Heart left ventricle (tissue), 16 donors: ENCODE data around the gene CDH7. TPM values are rescaled to one million over a fixed set of nuclear protein-coding genes. Genes with fewer than 3 reads are reported as not detected.

ENCODE experiments used
- ATAC-seq, 4 donors: fragments of 200-7000 bp; cut with Tn5 transposase; one replicate each; pipeline ENCODE4 v1.9.1; 2020 to 2022; ENCODE audit warnings: moderate library complexity in 4 of 4, mild to moderate bottlenecking in 3 of 4, moderate number of reproducible peaks in 1 of 4
- DNase-seq, 5 donors: peaks; one replicate each; pipeline ENCODE4 v3.0.0-alpha.2; 2020
- H3K27ac ChIP-seq, 12 donors: fragments of 200-600 bp; sonication (generic) in 4 of 12; one replicate each; pipeline versions ENCODE4 v1.5.0 to v1.8.0; 2016 to 2022; ENCODE audit warnings: mild to moderate bottlenecking in 2 of 12
- H3K27me3 ChIP-seq, 9 donors: fragments of 200-600 bp; sonication (generic) in 2 of 9; one replicate each; pipeline versions ENCODE4 v1.5.1 to v1.8.0; 2016 to 2022; ENCODE audit warnings: mild to moderate bottlenecking in 3 of 9
- H3K36me3 ChIP-seq, 9 donors: fragments of 200-600 bp; sonication (generic) in 2 of 9; one replicate each; pipeline versions ENCODE4 v1.5.0 to v1.8.0; 2018 to 2022; ENCODE audit warnings: mild to moderate bottlenecking in 2 of 9
- H3K4me1 ChIP-seq, 12 donors: fragments of 200-600 bp; sonication (generic) in 4 of 12; one replicate each; pipeline versions ENCODE4 v1.5.0 to v1.8.0; 2016 to 2022; ENCODE audit warnings: mild to moderate bottlenecking in 3 of 12
- H3K4me3 ChIP-seq, 12 donors: fragments of 200-600 bp; sonication (generic) in 4 of 12; one replicate each; pipeline versions ENCODE4 v1.5.0 to v1.8.0; 2017 to 2022; ENCODE audit warnings: mild to moderate bottlenecking in 9 of 12, moderate library complexity in 4 of 12
- H3K9me3 ChIP-seq, 12 donors: fragments of 200-600 bp; sonication (generic) in 4 of 12; one replicate each; pipeline versions ENCODE4 v1.5.0 to v1.8.0; 2016 to 2022; ENCODE audit warnings: mild to moderate bottlenecking in 1 of 12
- POLR2A ChIP-seq, 2 donors: fragments of 450-650 bp; IDR thresholded peaks; one replicate each; pipeline ENCODE4 v1.6.1; 2017; ENCODE audit warnings: antibody characterized with exemption in 2 of 2, mild to moderate bottlenecking in 2 of 2, moderate library complexity in 2 of 2
- WGBS, 4 donors: extraction: QIAGEN DNeasy Blood & Tissue Kit in 2 of 4; methylation state at CpG; one replicate each; pipeline versions ENCODE4 v1.1.5 to v1.1.7; 2013 to 2018; 5-methylcytosine and 5-hydroxymethylcytosine counted together
- intact Hi-C, 10 donors: fragments of 100-400 bp; cut with DNase I; formaldehyde crosslinking; loops; one replicate each; pipeline versions ENCODE4 v1.11.1 to v1.14.2; 2022
- polyA plus RNA-seq, 2 donors: library from polyadenylated mRNA; stranded (reverse); fragments of 200-250 nt; gene quantifications; one replicate each; pipeline ENCODE4 v1.2.3, GENCODE V29; 2013
- total RNA-seq, 9 donors: library from RNA; depleted of rRNA in 2 of 9; stranded (reverse); fragments of >200 nt in 2 of 9; fragmentation: NEBNext Ultra II Directional in 3 of 9; extraction: Animal tissue kit (Norgen Biotek cat#: 25700) in 3 of 9; gene quantifications; one replicate each; pipeline versions ENCODE4 v1.1.0 to v1.2.4, GENCODE V29; 2016 to 2023
- TF ChIP-seq, protein P1 (sequence below), 12 donors: fragments of 200-600 bp; sonication (generic) in 4 of 12; IDR thresholded peaks; one replicate each; pipeline versions ENCODE4 v1.5.0 to v1.8.0; 2018 to 2022; ENCODE audit warnings: antibody characterized with exemption in 12 of 12, mild to moderate bottlenecking in 5 of 12
- donor health status: ischemic (EF 13 %, LVEDD 7.1; RV severe dilation, severe dysfunction).
- donor health status: healthy with polysubstance abuse.
- donor health status: DM: no; HTN: yes; CAD: no.
- donor health status: DM: no; HTN: no; CAD: no.
- donor health status: ischemic (EF 25% LVEDD 6.9; RV normal size, moderate dysfunction).
- donor health status: ischemic (EF 25% LVEDD 5.7; RV mildly dilated, moderate dysfunction).
- donor health status: healthy.
- donor health status: DM: yes; HTN: yes; CAD: no.
- donor health status: ischemic (EF 35%, LVEDD 5.7; RV mildly dilated, moderate dysfunction).
- donor health status: nonischemic (EF 11% LVEDD 7.7; RV severe dilation, severe dysfunction).
- donor health status: DM: yes; HTN: yes; CAD: no.
- donor health status: PGD.
- donor health status: ischemic (EF 29% LVEDD 5.4; RV normal size, mild dysfunction).
- donor health status: nonischemic (EF 23%, LVEDD 6.1; RV moderate dilation, normal function).

The CDH7 gene
- total and polyA plus RNA-seq, 11 donors, result 0.04 TPM; not detected in 10

DNA sequence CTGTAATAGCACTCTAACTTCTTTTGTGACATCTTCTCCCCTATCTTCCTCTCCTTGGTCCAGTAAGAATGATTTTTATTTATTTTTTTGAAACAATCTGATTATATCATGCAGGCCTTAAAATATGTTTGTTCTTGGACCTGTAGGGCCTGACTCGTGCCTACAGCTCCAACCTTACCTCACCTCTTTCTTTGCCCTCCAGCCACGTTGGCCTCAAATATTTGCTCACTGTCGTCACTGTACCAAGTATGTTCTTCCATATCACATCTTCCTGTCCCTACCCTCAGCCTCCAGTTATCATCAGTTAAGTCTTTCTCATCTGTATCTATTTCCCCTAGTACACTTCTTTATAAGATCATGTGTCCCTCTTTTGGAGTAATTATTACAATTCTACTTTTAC is 125.5 kb downstream of the CDH7 start:
- Histone ChIP-seq H3K27me3 (no peaks in the 10 kb centered on the region), H3K9me3 (no peaks in the 10 kb centered on the region), H3K36me3 (no peaks in the 10 kb centered on the region), H3K4me3 (no peak overlapping the region), H3K4me1 (no peaks in the 10 kb centered on the region), H3K27ac (no peak overlapping the region)
- 52 to 66% (median 56%) methylated on average over 3 of the region's 3 CpGs for WGBS, 4 donors
- DNase-seq (no peak), ATAC-seq (no peak)
- intact Hi-C loops, result no loop called here
- TF ChIP-seq, protein P1, sequence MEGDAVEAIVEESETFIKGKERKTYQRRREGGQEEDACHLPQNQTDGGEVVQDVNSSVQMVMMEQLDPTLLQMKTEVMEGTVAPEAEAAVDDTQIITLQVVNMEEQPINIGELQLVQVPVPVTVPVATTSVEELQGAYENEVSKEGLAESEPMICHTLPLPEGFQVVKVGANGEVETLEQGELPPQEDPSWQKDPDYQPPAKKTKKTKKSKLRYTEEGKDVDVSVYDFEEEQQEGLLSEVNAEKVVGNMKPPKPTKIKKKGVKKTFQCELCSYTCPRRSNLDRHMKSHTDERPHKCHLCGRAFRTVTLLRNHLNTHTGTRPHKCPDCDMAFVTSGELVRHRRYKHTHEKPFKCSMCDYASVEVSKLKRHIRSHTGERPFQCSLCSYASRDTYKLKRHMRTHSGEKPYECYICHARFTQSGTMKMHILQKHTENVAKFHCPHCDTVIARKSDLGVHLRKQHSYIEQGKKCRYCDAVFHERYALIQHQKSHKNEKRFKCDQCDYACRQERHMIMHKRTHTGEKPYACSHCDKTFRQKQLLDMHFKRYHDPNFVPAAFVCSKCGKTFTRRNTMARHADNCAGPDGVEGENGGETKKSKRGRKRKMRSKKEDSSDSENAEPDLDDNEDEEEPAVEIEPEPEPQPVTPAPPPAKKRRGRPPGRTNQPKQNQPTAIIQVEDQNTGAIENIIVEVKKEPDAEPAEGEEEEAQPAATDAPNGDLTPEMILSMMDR (IDR thresholded peaks at IDR 0.05), result no peak
- TF ChIP-seq POLR2A (IDR thresholded peaks at IDR 0.05), result no peak

DNA sequence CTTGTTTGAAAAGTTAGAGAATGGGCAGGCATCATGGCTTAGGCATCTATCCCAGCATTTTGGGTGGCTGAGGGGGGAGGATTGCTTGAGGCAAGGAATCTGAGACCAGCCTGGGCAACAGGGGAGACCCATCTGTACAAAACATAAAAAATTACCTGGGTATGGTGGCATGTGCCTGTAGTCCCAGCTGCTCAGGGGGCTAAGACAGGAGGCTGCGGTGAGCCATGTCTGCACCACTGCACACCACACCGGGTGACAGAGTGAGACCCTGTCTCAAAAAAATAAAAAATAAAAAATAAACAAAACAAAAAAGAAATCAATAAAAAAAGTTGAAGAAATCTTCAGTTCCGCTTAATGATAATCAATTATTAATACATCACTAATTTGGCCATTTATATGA is 146.5 kb downstream of the CDH7 start:
- ATAC-seq, result no peak
- no peak for DNase-seq
- Histone ChIP-seq H3K4me1 (no peaks in the 10 kb centered on the region), H3K4me3 (no peak overlapping the region), H3K27ac (no peak overlapping the region), H3K9me3 (no peaks in the 10 kb centered on the region), H3K27me3 (no peaks in the 10 kb centered on the region), H3K36me3 (no peaks in the 10 kb centered on the region)
- WGBS, 4 donors, result 87 to 93% (median 91%) methylated on average over 3 of the region's 3 CpGs
- TF ChIP-seq POLR2A (IDR thresholded peaks at IDR 0.05), result no peak
- TF ChIP-seq, protein P1 (IDR thresholded peaks at IDR 0.05), result no peak
- intact Hi-C loops, result no loop called here

DNA sequence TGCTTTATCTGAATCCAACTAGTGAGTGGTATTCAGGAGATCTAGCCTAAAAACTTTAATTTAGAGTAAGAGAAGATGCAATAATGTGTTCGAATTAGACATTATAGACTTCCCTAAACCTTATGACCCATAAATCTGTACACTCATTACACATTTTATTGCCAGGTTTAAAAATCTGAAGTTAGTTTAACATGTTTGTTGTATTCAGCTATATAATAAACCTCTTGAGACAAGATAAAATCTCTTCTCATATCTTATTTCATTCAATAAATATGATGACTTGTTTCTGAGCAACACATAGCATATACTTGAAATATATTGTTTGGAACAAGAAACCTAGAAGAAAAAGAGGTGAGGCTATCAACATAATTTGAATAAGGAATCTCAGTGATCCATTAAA is 150.7 kb downstream of the CDH7 start:
- H3K27me3 ChIP-seq, result no peaks in the 10 kb centered on the region
- no peaks in the 10 kb centered on the region for H3K4me1 ChIP-seq
- intact Hi-C loops, result no loop called here
- no peak overlapping the region for H3K4me3 ChIP-seq
- no peak for TF ChIP-seq POLR2A (IDR thresholded peaks at IDR 0.05)
- TF ChIP-seq, protein P1 (IDR thresholded peaks at IDR 0.05), result no peak
- DNase-seq (no peak), ATAC-seq (no peak)
- WGBS, 4 donors, result 71 to 82% (median 76%) methylated on average over 1 of the region's 1 CpG
- H3K27ac ChIP-seq, result no peak overlapping the region
- H3K36me3 ChIP-seq, result no peaks in the 10 kb centered on the region
- H3K9me3 ChIP-seq, result peaks cover 0 to 4% (median 0%) of the 10 kb centered on the region in 12 donors

DNA sequence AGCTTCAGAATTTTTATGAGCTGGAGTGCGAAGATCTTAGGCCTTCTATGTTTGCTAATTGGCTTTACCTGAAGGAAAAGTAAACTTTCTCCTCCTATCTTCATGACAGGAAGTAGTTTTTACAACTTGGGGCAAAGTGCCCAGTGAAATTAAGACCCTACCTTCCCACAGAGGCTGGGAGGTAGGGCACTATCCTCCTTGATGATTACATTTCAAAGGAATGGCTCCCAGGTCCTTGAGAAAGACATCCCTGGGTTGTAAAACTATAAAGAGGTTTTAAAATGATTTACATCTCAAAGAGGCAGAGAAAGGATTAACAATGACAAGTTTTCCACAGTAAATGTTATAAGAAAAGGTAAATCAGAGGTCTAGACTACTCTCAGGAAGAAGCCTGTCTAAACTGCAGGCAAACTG is 155.8 kb downstream of the CDH7 start:
- Histone ChIP-seq H3K27ac (no peak overlapping the region), H3K4me1 (no peaks in the 10 kb centered on the region), H3K36me3 (no peaks in the 10 kb centered on the region), H3K9me3 (peaks cover 0 to 4% (median 0%) of the 10 kb centered on the region in 12 donors), H3K4me3 (no peak overlapping the region), H3K27me3 (no peaks in the 10 kb centered on the region)
- WGBS, 4 donors, result 86 to 94% (median 91%) methylated on average over 1 of the region's 1 CpG
- TF ChIP-seq, protein P1 (IDR thresholded peaks at IDR 0.05), result no peak
- no peak for TF ChIP-seq POLR2A (IDR thresholded peaks at IDR 0.05)
- DNase-seq (no peak), ATAC-seq (no peak)
- intact Hi-C loops, result no loop called here
